Thyroid gland (tissue), 4 donors: ENCODE measurements around the gene BRAT1. TPM values are rescaled to one million over a fixed set of nuclear protein-coding genes. Genes with fewer than 3 reads are reported as not detected.
A peak's percentile ranks its signal among the peaks of the same experiment; 100 is the strongest.

Experiments
- DNase-seq, 2 donors: peaks; one replicate each; pipeline ENCODE4 v3.0.0-alpha.2; 2019
- H3K27ac ChIP-seq, 3 donors: fragments of 200-600 bp; sonication (generic); 1 replicate in 2 of 3; 2 replicates in 1 of 3; pipeline ENCODE4 v1.5.1; 2016 to 2019; ENCODE audit warnings: mild to moderate bottlenecking in 1 of 3, moderate library complexity in 1 of 3
- H3K27me3 ChIP-seq: fragments of 200-600 bp; sonication (generic); one replicate; pipeline ENCODE4 v1.5.1; 2019
- H3K36me3 ChIP-seq, 2 donors: fragments of 200-600 bp; sonication (generic); one replicate each; pipeline ENCODE4 v1.5.1; 2016 to 2019
- H3K4me1 ChIP-seq, 2 donors: fragments of 200-600 bp; sonication (generic); one replicate each; pipeline ENCODE4 v1.5.1; 2017 to 2019
- H3K4me3 ChIP-seq, 3 donors: fragments of 200-600 bp; sonication (generic); replicated peaks in 1 of 3; 1 replicate in 2 of 3; 2 replicates in 1 of 3; pipeline ENCODE4 v1.5.1; 2016; ENCODE audit warnings: mild to moderate bottlenecking in 1 of 3
- H3K9me3 ChIP-seq: fragments of 200-600 bp; sonication (generic); one replicate; pipeline ENCODE4 v1.5.1; 2017
- POLR2A ChIP-seq, 2 donors: fragments of 450-650 bp; IDR thresholded peaks; one replicate each; pipeline ENCODE4 v1.6.1; 2017; ENCODE audit warnings: antibody characterized with exemption in 2 of 2, mild to moderate bottlenecking in 2 of 2, moderate library complexity in 1 of 2
- WGBS, 2 donors: methylation state at CpG; one replicate each; pipeline ENCODE4 v1.1.5; 2017; 5-methylcytosine and 5-hydroxymethylcytosine counted together
- intact Hi-C: fragments of 100-400 bp; cut with DNase I; formaldehyde crosslinking; loops from one replicate; pipeline ENCODE4 v1.15.1; 2023
- total RNA-seq, 4 donors: library from RNA; depleted of rRNA; stranded (reverse); fragments of >200 nt; gene quantifications; one replicate each; pipeline ENCODE4 v1.2.3, GENCODE V29; 2016
- TF ChIP-seq, protein P1 (sequence below), 6 experiments: fragments of 200-600 bp in 3 of 6; fragments of 450-650 bp in 3 of 6; sonication (generic) in 3 of 6; IDR thresholded peaks; one replicate each; pipeline ENCODE4 v1.5.1; 2016 to 2019; ENCODE audit warnings: antibody characterized with exemption in 6 of 6, mild to moderate bottlenecking in 2 of 6, inconsistent platforms in 1 of 6, moderate library complexity in 1 of 6

The BRAT1 gene
- total RNA-seq, 4 donors from 2014 or later, result 37.2 to 51.8 (median 45.6) TPM

- Histone ChIP-seq H3K27ac (peak overlapping the region in 2 of 3 donors; percentile 19 to 36), H3K4me1 (peaks cover 28 to 61% of the 10 kb centered on the region in 2 donors), H3K4me3 (no peak overlapping the region), H3K36me3 (no peaks in the 10 kb centered on the region), H3K9me3 (no peaks in the 10 kb centered on the region), H3K27me3 (peaks cover 7% of the 10 kb centered on the region)
- TF ChIP-seq POLR2A (IDR thresholded peaks at IDR 0.05), result no peak
- TF ChIP-seq, protein P1, sequence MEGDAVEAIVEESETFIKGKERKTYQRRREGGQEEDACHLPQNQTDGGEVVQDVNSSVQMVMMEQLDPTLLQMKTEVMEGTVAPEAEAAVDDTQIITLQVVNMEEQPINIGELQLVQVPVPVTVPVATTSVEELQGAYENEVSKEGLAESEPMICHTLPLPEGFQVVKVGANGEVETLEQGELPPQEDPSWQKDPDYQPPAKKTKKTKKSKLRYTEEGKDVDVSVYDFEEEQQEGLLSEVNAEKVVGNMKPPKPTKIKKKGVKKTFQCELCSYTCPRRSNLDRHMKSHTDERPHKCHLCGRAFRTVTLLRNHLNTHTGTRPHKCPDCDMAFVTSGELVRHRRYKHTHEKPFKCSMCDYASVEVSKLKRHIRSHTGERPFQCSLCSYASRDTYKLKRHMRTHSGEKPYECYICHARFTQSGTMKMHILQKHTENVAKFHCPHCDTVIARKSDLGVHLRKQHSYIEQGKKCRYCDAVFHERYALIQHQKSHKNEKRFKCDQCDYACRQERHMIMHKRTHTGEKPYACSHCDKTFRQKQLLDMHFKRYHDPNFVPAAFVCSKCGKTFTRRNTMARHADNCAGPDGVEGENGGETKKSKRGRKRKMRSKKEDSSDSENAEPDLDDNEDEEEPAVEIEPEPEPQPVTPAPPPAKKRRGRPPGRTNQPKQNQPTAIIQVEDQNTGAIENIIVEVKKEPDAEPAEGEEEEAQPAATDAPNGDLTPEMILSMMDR (IDR thresholded peaks at IDR 0.05), result no peak
- intact Hi-C loops, result no loop called here
- DNase-seq, result peak; percentile 50 to 62
- 37 to 43% methylated on average over 18 to 34 of the region's 51 CpGs for WGBS, 2 donors
These were observed 31.1 kb downstream of the BRAT1 start for GRCh38 chr7:2523941-2524807.

GRCh38 chr7:2523461-2523936 is 31.8 kb downstream of the BRAT1 start:
- Histone ChIP-seq H3K9me3 (no peaks in the 10 kb centered on the region), H3K27me3 (peaks cover 7% of the 10 kb centered on the region), H3K4me3 (no peak overlapping the region), H3K4me1 (peaks cover 35 to 61% of the 10 kb centered on the region in 2 donors), H3K36me3 (no peaks in the 10 kb centered on the region), H3K27ac (peak overlapping the region in 2 of 3 donors; percentile 19 to 36)
- intact Hi-C loops, result no loop called here
- 25 to 28% methylated on average over 7 to 20 of the region's 22 CpGs for WGBS, 2 donors
- TF ChIP-seq POLR2A (IDR thresholded peaks at IDR 0.05), result no peak
- TF ChIP-seq, protein P1 (IDR thresholded peaks at IDR 0.05), result no peak
- DNase-seq, result no peak

DNA sequence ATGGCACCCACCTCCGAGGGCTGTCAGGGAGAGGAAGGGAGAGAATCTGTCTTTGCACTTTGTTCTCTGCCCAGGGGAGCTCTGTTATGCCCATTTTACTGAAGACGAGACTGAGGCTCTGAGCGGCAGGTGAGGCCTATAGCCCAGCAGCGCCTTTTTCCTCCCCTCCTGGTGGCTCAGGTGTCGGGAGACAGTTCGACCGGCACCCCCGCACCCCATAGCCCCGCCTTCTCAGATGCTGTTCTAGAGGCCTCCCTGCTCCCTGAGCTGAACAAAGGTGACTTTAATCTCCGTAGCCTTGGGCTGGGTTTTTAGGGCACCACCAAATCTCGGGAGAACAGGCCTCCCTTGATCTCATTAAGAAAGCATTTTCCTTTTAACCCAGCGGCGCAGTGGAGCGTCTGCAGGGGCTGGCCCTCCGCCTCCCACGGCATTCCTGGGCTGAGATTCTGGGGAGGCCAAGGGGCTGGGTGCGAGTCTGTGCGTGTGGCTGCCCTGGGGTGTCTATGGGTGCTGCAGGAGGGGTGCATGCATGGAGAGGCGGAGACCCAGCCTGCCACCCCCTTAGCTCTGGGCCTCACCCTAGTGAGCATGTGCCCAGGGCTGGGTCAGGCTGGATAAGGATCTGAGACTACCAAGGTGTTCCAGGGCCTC is 32.4 kb downstream of the BRAT1 start:
- H3K36me3 ChIP-seq, result no peaks in the 10 kb centered on the region
- peak overlapping the region in 1 of 3 donors; percentile 8 for H3K4me3 ChIP-seq
- peaks cover 7% of the 10 kb centered on the region for H3K27me3 ChIP-seq
- peak overlapping the region in 2 of 3 donors; percentile 19 to 36 for H3K27ac ChIP-seq
- DNase-seq, result no peak
- no peaks in the 10 kb centered on the region for H3K9me3 ChIP-seq
- 48 to 66% methylated on average over 15 to 16 of the region's 19 CpGs for WGBS, 2 donors
- intact Hi-C loops, result no loop called here
- no peak for TF ChIP-seq POLR2A (IDR thresholded peaks at IDR 0.05)
- TF ChIP-seq, protein P1 (IDR thresholded peaks at IDR 0.05), result no peak
- peaks cover 36 to 58% of the 10 kb centered on the region in 2 donors for H3K4me1 ChIP-seq

DNA sequence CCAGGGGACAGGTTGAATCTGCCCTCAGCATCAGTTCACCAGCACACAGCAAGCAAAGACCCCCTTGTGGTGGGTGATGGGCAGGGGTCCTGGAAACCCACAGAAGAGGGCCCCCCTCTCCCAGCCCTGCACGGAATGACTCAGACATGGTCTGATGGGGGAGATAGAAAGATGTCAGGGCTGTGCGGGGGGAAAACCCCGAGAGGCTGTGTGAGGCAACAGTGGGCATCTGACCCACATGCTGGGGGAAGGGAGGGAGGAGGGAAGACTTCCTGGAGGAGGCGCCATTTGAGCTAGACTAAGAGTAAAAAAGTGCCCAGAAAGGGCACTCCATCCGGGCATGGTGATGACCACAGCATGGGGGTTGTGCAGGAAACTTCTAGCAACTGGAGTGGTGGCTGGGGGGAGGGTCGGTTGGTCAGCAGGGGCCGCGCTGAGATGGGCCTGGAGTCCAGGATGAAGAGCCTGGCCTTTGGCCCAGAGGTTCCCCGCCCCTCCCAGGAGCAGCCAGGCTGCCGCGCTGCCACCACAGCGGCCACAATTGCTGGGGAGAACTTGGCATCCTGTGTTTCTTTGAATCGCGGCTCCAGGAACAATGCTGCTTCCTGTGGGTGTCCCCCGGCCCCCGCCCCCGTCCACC is 33.3 kb downstream of the BRAT1 start:
- DNase-seq, result no peak
- intact Hi-C loops, result no loop called here
- Histone ChIP-seq H3K36me3 (no peaks in the 10 kb centered on the region), H3K27ac (peak overlapping the region in 2 of 3 donors; percentile 19 to 46), H3K4me1 (peaks cover 36 to 58% of the 10 kb centered on the region in 2 donors), H3K4me3 (no peak overlapping the region), H3K9me3 (no peaks in the 10 kb centered on the region), H3K27me3 (peaks cover 7% of the 10 kb centered on the region)
- TF ChIP-seq, protein P1 (IDR thresholded peaks at IDR 0.05), result no peak
- TF ChIP-seq POLR2A (IDR thresholded peaks at IDR 0.05), result no peak
- WGBS, 2 donors, result 30 to 42% methylated on average over 8 to 14 of the region's 17 CpGs
